GM19035 (cell line): Measurements from ENCODE around the gene ENAH.

ENCODE experiments used
- ATAC-seq: cut with Tn5 transposase; IDR thresholded peaks from one replicate; pipeline ENCODE4 v1.9.1; 2021; ENCODE audit not compliant: unreplicated experiment

The ENAH gene

GRCh38 chr1:225461533-225462428, 191.1 kb downstream of the ENAH start:
- ATAC-seq: no peak

- ATAC-seq: no peak
Measured at GRCh38 chr1:225460737-225461532, 192.0 kb downstream of the ENAH start.

- no peak for ATAC-seq
Measured at GRCh38 chr1:225460021-225460736, 192.7 kb downstream of the ENAH start.

GRCh38 chr1:225458222-225458631, 194.7 kb downstream of the ENAH start:
- ATAC-seq: no peak

GRCh38 chr1:225454733-225455132, 198.2 kb downstream of the ENAH start:
- no peak for ATAC-seq

- ATAC-seq: no peak
Measured at GRCh38 chr1:225453797-225454648, 198.9 kb downstream of the ENAH start.

GRCh38 chr1:225451840-225452515, 200.9 kb downstream of the ENAH start:
- no peak for ATAC-seq

- ATAC-seq: no peak
Measured at GRCh38 chr1:225451340-225451739, 201.6 kb downstream of the ENAH start.

- no peak for ATAC-seq
Measured at GRCh38 chr1:225450491-225451191, 202.3 kb downstream of the ENAH start.

GRCh38 chr1:225449774-225450173, 203.1 kb downstream of the ENAH start:
- ATAC-seq: no peak

GRCh38 chr1:225449261-225449660, 203.7 kb downstream of the ENAH start:
- ATAC-seq: no peak

- ATAC-seq: no peak
Measured at GRCh38 chr1:225448146-225448805, 204.6 kb downstream of the ENAH start.

- no peak for ATAC-seq
Measured at GRCh38 chr1:225447650-225448089, 205.3 kb downstream of the ENAH start.

GRCh38 chr1:225446981-225447615, 205.8 kb downstream of the ENAH start:
- no peak for ATAC-seq

GRCh38 chr1:225446595-225446960, 206.3 kb downstream of the ENAH start:
- ATAC-seq: no peak

- no peak for ATAC-seq
Measured at GRCh38 chr1:225445639-225446594, 207.0 kb downstream of the ENAH start.

- no peak for ATAC-seq
Measured at GRCh38 chr1:225442123-225442505, 210.8 kb downstream of the ENAH start.
